HG02870 (cell line): ENCODE data around the gene SSX5.
"Not testable (repeated sequence)": the region's sequence is repeated elsewhere in the genome, so short reads cannot be mapped to it uniquely, and the experiment has no call there.

Experiments used
- ATAC-seq: cut with Tn5 transposase; IDR thresholded peaks from one replicate; pipeline ENCODE4 v1.9.1; 2021; ENCODE audit warnings: mild to moderate bottlenecking, moderate library complexity; ENCODE audit not compliant: unreplicated experiment

The SSX5 gene, protein sequence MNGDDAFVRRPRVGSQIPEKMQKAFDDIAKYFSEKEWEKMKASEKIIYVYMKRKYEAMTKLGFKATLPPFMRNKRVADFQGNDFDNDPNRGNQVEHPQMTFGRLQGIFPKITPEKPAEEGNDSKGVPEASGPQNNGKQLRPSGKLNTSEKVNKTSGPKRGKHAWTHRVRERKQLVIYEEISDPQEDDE

DNA sequence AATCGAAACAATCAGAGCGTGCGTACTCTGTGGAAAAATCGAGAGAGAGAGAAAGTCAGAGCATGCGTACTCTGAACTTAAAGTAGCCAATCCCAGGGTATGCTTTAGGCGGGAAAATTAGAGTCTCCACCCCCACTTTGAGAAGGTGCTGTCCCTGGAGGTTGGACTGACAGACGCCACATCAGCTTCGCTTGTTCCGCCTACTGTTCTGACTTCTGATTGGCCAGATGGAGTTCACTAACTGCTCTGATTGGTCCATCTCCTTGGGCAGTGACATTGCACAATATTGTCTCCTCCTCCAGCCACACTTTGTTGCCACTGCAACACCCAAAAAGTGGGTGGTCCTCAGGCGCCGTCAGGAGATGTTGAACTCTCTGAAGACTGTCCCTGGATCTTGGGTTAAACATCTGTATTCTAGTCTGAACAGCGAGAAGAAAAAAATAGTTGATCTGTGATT lies at the start of gene SSX5:
Gene SSX5 (minus strand): TSS at position 51 of the 457 bp plus-strand sequence. CDS start 1,437 bp downstream, outside the sequence.
- no peak for ATAC-seq

DNA sequence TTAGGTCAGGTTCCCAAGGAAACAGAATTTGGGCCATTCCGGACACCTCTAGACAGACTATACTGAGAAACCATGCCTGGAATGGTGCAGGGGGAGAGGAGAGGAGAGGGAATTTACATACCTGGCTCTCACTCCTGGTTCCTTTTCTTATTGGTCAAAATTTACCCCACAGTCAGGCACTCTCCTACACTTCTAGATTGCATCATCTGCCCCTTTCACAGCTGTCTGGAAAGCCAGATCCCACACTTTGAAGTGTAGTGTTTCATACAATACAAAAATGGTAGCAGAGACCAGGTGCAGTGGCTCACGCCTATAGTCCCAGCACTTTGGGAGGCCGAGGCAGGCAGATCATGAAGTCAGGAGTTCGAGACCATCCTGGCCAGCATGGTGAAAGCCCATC lies 27.6 kb upstream of the SSX5 start:
- ATAC-seq = not testable (repeated sequence)

DNA sequence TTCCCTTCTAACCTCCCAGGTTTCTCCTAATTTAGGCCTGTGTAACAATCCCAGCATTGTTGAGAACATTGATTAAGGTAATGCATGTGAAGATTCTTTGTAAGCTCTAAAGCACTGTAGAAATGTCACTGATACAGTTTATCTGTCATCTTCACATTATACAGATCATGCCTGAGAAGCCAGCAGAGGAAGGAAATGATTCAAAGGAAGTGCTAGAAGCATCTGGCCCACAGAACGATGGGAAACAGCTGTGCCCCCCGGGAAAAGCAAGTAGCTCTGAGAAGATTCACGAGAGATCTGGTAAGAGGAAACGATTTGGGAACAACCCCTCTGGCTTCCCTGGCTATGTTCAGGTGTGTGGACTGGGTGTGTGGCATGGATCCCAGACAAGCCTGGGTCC lies 17.7 kb upstream of the SSX5 start:
- not testable (repeated sequence) for ATAC-seq

DNA sequence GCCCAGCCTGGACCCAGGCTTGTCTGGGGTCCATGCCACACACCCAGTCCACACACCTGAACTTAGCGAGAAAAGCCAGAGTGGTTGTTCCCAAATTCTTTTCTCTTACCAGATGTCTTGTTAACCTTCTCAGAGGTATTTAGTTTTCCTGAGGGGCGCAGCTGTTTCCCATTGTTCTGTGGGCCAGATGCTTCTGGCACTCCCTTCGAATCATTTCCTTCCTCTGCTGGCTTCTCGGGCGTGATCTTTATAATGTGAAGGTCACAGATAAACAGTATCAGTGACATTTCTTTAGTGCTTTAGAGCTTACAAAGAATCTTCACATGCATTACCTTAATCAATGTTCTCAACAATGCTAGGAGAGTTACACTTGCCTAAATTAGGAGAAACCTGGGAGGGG lies 6.6 kb downstream of the SSX5 start:
- ATAC-seq = not testable (repeated sequence)

DNA sequence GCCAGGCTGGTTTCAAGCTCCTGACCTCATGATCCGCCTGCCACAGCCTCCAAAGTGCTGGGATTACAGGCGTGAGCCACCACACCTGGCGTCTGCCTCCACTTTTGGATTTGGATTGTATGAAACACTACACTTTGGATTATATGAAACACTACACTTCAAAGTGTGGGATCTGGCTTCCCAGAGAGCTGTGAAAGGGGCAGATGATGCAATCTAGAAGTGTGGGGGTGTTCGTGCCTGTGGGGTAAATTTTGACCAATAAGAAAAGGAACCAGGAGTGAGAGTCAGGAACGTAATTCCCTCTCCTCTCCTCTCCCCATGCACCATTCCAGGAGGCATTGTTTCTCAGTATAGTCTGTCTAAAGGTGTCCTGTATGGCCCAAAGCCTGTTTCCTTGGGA lies 14.7 kb downstream of the SSX5 start:
- ATAC-seq = not testable (repeated sequence)

DNA sequence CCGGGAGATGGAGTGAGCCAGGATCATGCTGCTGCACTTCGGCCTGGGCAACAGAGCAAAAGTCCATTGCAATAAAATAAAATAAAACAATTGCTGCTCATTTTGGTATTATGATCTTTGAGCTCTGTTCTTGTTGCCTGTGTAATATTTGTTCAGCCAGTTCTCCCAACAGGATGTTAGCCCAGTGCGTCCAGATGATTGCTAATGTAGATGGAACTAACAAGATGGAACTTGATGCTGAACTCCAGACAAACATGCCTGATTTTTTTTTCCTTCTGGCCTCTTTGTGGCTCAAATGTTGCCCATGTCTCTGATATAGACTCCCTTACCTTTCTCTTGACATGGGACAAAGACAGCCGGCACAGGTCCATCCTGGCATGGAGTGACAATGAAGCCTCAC lies 15.8 kb downstream of the SSX5 start:
- no peak for ATAC-seq

DNA sequence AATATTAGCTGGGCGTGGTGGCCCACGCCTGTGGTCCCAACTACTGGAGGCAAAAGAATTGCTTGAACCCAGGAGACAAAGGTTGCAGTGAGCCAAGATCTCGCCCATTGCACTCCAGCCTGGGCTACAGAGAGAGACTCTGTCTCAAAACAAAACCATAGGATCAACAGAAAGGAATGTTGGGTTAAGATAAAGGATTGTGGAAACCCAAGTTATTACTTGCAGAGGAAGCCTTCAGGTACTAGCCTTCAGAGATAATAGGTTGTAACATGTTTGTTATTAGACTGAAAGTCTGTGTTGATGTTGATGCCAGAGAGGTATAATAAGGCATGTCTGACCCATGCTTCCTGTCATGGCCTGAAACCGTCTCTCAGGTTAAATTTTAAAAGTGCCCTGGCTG lies 16.9 kb downstream of the SSX5 start:
- no peak for ATAC-seq

DNA sequence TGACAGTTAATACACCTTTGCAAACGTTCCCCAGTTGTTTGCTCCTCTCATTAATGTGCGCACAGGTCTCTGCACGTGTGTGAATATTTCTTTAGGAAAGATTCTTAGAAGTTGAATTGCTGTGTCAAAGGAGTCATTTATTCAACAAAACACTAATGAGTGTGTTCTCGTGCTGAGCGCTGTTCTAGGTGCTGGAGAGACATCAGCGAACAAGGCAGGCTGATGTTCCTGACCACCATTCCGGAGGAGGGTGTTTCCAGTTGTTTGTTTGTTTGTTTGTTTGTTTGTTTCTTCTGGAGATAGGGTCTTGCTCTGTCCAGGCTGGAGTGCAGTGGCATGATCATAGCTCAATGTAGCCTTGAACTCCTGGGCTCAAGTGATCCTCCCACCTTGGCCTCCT lies 30.3 kb downstream of the SSX5 start:
- ATAC-seq = not testable (repeated sequence)

DNA sequence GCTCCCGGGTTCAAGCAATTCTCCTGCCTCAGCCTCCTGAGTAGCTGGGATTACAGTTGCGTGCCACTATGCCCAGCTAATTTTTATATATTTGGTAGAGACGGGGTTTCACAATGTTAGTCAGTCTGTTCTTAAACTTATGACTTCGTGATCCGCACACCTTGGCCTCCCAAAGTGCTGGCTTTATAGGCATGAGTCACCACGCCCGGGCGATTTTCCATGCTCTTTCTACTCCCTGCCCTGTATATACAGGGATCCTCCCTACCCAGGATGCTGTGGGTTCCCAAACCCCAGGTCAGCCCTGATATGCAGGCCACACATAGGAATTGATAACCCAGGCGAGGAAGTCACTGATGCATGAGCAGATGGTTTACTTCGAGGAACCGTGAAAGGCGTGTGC lies 31.4 kb downstream of the SSX5 start:
- ATAC-seq = no peak

DNA sequence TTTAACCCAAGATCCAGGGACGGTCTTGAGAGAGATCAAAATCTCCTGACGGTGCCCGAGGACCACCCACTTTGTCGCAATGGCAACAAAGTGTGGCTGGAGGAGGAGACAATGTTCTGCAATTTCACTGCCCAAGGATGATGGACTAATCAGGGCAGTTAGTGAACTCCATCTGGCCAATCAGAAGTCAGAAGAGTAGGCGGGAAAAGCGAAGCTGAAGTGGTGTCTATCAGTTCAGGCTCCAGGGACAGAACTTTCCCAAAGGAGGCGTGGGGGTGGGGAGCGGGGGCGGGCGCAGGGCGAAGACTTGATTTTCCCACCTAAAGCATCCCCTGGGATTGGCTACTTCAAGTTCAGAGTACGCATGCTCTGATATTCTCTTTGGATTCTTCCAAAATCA lies 40.6 kb downstream of the SSX5 start:
- no peak for ATAC-seq

DNA sequence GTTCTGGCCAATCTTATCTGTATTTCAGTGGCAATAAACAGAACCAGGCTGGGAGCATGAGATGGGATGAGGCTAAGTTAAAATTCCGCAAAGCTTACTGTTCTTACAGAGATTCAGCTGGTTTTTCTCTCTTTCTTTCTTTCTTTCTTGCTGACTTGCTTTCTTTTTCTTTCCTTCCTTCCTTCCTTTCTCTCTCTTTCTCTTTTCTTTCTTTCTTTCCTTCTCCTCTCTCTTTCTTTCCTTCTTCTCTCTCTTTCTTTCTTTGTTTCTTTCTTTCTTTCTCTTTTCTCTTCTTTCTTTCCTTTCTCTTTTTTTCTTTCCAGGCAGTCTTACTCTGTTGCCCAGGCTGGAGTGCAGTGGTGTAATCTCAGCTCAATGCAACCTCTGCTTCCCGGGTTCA lies 41.8 kb downstream of the SSX5 start:
- ATAC-seq = no peak

DNA sequence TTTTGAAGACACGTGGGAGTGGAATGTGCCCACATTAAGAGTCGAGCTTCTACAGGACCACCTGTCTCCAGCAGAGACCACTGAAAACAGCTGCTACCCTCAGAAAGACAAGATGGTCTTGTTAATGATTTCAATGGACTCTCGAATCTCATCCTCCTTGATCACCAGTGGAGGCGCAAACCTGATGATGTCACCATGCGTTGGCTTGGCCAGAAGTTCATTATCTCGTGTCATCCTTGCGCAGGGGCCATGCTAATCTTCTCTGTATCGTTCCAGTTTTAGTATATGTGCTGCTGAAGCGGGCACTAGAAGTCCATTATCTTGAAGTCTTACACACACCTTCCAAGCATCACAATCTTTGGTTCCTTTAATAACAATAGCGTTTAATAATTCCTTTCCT lies 42.8 kb downstream of the SSX5 start:
- ATAC-seq = no peak

DNA sequence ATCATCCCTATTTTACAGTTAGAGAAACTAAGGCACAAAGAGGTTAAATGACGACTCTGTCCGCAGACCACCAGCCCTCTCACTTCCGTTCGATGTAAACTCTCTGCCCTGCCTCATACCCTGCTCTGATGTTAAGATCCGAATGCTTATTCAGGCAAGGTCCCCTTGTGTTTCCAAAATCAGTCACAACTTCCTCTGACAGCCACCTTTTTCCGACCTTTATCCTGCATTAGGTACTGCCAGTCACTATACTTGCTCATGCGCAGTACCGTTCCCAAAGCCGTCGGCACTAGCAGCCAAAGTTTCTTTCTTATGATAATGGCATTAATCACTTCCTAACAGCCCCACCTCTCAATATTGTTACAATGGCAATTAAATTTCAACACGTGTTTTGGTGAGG lies 53.9 kb downstream of the SSX5 start:
- ATAC-seq = not testable (repeated sequence)

DNA sequence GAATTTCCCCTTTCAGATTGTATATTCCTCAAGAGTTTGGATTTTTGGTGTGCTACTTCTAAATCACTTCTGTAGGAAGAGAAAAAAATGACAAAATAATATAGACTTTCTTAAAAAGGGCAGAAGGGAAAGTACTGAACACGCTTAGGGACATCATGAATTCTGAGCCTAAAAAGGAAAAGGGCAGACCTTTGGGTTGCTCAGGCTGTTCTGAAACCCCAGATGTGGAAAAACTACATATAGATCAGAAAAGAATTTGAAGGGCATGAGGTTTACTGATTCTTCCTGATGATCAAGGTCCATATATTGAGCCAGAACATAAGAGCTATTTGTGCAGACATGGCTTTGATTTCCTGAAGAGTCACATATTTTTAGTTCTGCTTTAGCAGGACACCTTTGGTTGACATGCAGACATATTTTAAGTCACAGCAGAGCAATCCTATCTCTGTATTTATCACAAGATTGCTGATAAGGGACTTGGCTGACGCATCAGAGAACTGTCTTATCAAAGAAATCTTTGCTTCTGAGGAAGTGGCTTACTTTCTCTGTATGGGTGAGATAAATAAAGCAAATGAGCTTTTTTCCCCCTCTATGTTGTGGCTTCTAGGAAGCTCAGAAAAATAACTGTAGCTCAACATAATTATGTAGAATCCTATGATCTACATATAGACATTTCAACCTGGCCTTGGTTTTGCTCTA lies 54.6 kb downstream of the SSX5 start:
- not testable (repeated sequence) for ATAC-seq

DNA sequence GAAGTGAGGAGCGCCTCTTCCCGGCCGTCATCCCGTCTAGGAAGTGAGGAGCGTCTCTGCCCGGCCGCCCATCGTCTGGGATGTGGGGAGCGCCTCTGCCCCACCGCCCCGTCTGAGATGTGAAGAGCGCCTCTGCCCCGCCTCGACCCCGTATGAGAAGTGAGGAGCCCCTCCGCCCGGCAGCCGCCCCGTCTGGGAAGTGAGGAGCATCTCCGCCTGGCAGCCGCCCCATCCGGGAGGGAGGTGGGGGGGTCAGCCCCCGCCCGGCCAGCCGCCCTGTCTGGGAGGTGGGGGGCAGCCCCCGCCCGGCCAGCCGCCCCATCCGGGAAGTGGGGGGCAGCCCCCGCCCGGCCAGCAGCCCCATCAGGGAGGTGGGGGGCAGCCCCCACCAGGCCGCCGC lies 57.5 kb downstream of the SSX5 start:
- ATAC-seq = not testable (repeated sequence)
